ENCODE results near the gene PTPN2. TPM values are rescaled to one million over a fixed set of nuclear protein-coding genes. Genes with fewer than 3 reads are reported as not detected.

Gene PTPN2
- total and polyA plus RNA-seq, 9 of the 15 experiments (the other 6 are each of a cell fraction or from before 2014, with no cell fraction given), result 36.6 to 66.4 (median 43.8) TPM

DNA sequence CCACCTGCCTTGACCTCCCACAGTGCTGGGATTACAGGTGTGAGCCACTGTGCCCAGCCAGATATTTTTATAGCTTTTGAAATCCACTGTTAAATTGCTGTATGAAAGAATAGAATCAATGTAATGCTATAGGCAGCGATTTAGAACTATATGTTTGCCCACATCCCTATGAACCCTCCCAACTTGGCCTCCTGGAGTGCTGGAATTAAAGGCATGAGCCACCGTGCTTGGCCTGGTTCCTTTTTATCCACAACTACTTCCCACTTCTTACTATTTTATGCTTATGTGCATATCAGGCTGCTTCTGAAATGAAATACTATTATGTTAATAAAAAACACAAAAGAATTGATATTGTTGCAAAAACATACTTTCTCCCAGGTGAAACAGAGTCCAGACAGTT, 11.6 kb upstream of the PTPN2 start:
- FAIRE-seq (no peak), DNase-seq (ENCODE audit: extremely low read depth in 1 of 4, low spot score in 3 of 4) (no peak), ATAC-seq (no peak)
- H3K4me3 ChIP-seq, result no peak overlapping the region
- no peak overlapping the region for H2AFZ ChIP-seq (ENCODE audit: low read depth, low read length)
- WGBS (ENCODE audit: insufficient coverage, low coverage, missing lambda C conversion rate), result 0% methylated on average over 2 of the region's 2 CpGs
- no peaks in the 10 kb centered on the region for H3K79me2 ChIP-seq (ENCODE audit: control insufficient read depth, insufficient read depth, low read length)
- BruUV-seq (replicated peaks), result no TSS peak
- no peak overlapping the region for H3K9ac ChIP-seq (ENCODE audit: insufficient read depth in 1 of 2, low read depth in 2 of 2, low read length in 2 of 2)
- intact Hi-C loops (cut with micrococcal nuclease), result no loop called here
- H3K4me2 ChIP-seq (ENCODE audit: insufficient read depth, low read length), result no peak overlapping the region
- H3K9me3 ChIP-seq (replicated peaks; ENCODE audit: control insufficient read depth, insufficient read depth, low read depth, low read length), result no peaks in the 10 kb centered on the region
- POLR2A ChIA-PET, result no interaction called here
- H3K36me3 ChIP-seq (ENCODE audit: control insufficient read depth, insufficient read depth, low read length), result no peaks in the 10 kb centered on the region
- no peaks in the 10 kb centered on the region for H3K9me1 ChIP-seq (ENCODE audit: control insufficient read depth, insufficient read depth, low read length)
- no peaks in the 10 kb centered on the region for H4K20me1 ChIP-seq (replicated peaks; ENCODE audit: control insufficient read depth, insufficient read depth, low read length)
- peaks cover 0 to 7% of the 10 kb centered on the region in 2 experiments; a peak in 1 of 5 replicates for H3K4me1 ChIP-seq (replicated peaks in 1 of 2; ENCODE audit: control insufficient read depth in 2 of 2, insufficient read depth in 2 of 2, low read length in 2 of 2)
- CTCF ChIA-PET (ENCODE audit: low intra/inter-chr PET ratio), result no interaction called here
- TF ChIP-seq ZNF146 (CRISPR knock-in tag; IDR thresholded peaks at IDR 0.05; ENCODE audit: unreplicated experiment) (no peak), HNRNPH1 (optimal IDR thresholded peaks at IDR 0.05; ENCODE audit: low read depth, low read length) (no peak)
- TF ChIP-seq, protein P1, sequence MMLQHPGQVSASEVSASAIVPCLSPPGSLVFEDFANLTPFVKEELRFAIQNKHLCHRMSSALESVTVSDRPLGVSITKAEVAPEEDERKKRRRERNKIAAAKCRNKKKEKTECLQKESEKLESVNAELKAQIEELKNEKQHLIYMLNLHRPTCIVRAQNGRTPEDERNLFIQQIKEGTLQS (IDR thresholded peaks at IDR 0.05), result no peak
- TF ChIP-seq, protein P1 (CRISPR knock-in tag; conservative IDR thresholded peaks at IDR 0.05), result no peak
- no peaks in the 10 kb centered on the region; a peak in 1 of 5 replicates for H3K27me3 ChIP-seq (ENCODE audit: control insufficient read depth in 2 of 2, insufficient read depth in 2 of 2, low read length in 2 of 2)
- in situ Hi-C loops (cut with MboI), result no loop called here
- no peak overlapping the region for H3K27ac ChIP-seq (ENCODE audit: extremely low read depth, low read depth, low read length)

DNA sequence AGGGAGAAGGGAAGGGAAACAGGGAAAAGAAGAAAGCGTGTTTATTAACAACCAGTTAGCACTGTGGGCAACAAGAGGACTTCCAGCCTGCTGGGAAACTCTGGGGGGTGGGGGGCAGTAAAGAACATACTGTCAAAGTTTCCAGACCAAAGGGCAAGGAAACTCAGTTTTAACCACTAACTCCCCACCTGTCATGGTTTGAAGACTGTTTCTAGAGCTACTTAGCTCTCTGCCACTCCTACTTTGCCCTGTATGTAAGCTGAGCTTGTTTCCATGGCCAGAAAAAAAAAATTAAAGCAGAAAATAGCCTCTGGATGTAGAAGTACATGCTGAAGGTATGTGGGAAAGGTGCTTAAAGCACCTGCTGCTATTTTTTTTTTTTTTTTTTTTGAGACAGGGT, 11.0 kb upstream of the PTPN2 start:
- H3K9me1 ChIP-seq (ENCODE audit: control insufficient read depth, insufficient read depth, low read length), result no peaks in the 10 kb centered on the region
- ChIA-PET CTCF (ENCODE audit: low intra/inter-chr PET ratio) (interaction anchor here (1.1 kb wide), 1 partner anchor 167 kb away, joined by 3 read pairs; no protein-coding TSS in a partner anchor), POLR2A (no interaction called here)
- no TSS peak for BruUV-seq (replicated peaks)
- no peak overlapping the region for H3K9ac ChIP-seq (ENCODE audit: insufficient read depth in 1 of 2, low read depth in 2 of 2, low read length in 2 of 2)
- FAIRE-seq, result no peak
- no peaks in the 10 kb centered on the region for H3K36me3 ChIP-seq (ENCODE audit: control insufficient read depth, insufficient read depth, low read length)
- peaks cover 0 to 7% of the 10 kb centered on the region in 2 experiments; a peak in 1 of 5 replicates for H3K4me1 ChIP-seq (replicated peaks in 1 of 2; ENCODE audit: control insufficient read depth in 2 of 2, insufficient read depth in 2 of 2, low read length in 2 of 2)
- H3K79me2 ChIP-seq (ENCODE audit: control insufficient read depth, insufficient read depth, low read length), result no peaks in the 10 kb centered on the region
- no peaks in the 10 kb centered on the region for H3K9me3 ChIP-seq (replicated peaks; ENCODE audit: control insufficient read depth, insufficient read depth, low read depth, low read length)
- H3K27me3 ChIP-seq (ENCODE audit: control insufficient read depth in 2 of 2, insufficient read depth in 2 of 2, low read length in 2 of 2), result no peaks in the 10 kb centered on the region; a peak in 1 of 5 replicates
- WGBS (ENCODE audit: insufficient coverage, low coverage, missing lambda C conversion rate), result 0% methylated on average over 1 of the region's 1 CpG
- TF ChIP-seq CXXC5 (CRISPR knock-in tag; IDR thresholded peaks at IDR 0.05) (no peak), SMARCB1 (IDR thresholded peaks at IDR 0.05; ENCODE audit: insufficient read length, low read depth) (no peak), WHSC1 (IDR thresholded peaks at IDR 0.05; ENCODE audit: low read length) (no peak)
- TF ChIP-seq, protein P2, sequence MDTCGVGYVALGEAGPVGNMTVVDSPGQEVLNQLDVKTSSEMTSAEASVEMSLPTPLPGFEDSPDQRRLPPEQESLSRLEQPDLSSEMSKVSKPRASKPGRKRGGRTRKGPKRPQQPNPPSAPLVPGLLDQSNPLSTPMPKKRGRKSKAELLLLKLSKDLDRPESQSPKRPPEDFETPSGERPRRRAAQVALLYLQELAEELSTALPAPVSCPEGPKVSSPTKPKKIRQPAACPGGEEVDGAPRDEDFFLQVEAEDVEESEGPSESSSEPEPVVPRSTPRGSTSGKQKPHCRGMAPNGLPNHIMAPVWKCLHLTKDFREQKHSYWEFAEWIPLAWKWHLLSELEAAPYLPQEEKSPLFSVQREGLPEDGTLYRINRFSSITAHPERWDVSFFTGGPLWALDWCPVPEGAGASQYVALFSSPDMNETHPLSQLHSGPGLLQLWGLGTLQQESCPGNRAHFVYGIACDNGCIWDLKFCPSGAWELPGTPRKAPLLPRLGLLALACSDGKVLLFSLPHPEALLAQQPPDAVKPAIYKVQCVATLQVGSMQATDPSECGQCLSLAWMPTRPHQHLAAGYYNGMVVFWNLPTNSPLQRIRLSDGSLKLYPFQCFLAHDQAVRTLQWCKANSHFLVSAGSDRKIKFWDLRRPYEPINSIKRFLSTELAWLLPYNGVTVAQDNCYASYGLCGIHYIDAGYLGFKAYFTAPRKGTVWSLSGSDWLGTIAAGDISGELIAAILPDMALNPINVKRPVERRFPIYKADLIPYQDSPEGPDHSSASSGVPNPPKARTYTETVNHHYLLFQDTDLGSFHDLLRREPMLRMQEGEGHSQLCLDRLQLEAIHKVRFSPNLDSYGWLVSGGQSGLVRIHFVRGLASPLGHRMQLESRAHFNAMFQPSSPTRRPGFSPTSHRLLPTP (IDR thresholded peaks at IDR 0.05; ENCODE audit: borderline replicate concordance, extremely low read depth, insufficient read length), result no peak
- ATAC-seq, result no peak
- intact Hi-C loops (cut with micrococcal nuclease), result no loop called here
- no peak overlapping the region for H3K4me2 ChIP-seq (ENCODE audit: insufficient read depth, low read length)
- in situ Hi-C loops (cut with MboI), result no loop called here
- no peaks in the 10 kb centered on the region for H4K20me1 ChIP-seq (replicated peaks; ENCODE audit: control insufficient read depth, insufficient read depth, low read length)
- no peak overlapping the region for H3K4me3 ChIP-seq
- H3K27ac ChIP-seq (ENCODE audit: extremely low read depth, low read depth, low read length), result no peak overlapping the region
- no peak overlapping the region for H2AFZ ChIP-seq (ENCODE audit: low read depth, low read length)
- DNase-seq (ENCODE audit: extremely low read depth in 1 of 4, low spot score in 3 of 4), result no peak

Measured in K562 (cell line).